K562 (cell line): Measurements from ENCODE around the gene DPP8. TPM values are rescaled to one million over a fixed set of nuclear protein-coding genes. Genes with fewer than 3 reads are reported as not detected.

Experiments
- ATAC-seq: fragments of 200-7000 bp; cut with Tn5 transposase; 3 replicates; pipeline ENCODE4 v1.9.1; 2020; ENCODE audit warnings: moderate library complexity
- BruUV-seq: library from RNA; stranded (reverse); fragments of 400-500 nt; replicated peaks from 2 replicates; lab custom pipeline; 2021; lab: Mats Ljungman, UMichigan
- CTCF ChIA-PET: fragments of 300-600 bp; formaldehyde crosslinking; extraction: SDS; loops from one replicate; lab custom pipeline; 2021; ENCODE audit warnings: low intra/inter-chr PET ratio; lab: Yijun Ruan, JAX
- POLR2A ChIA-PET: fragments of 300-600, 350-650 bp; sonication (Branson Sonifier 250); formaldehyde crosslinking; extraction: SDS; loops from one replicate; lab custom pipeline; 2021; ENCODE audit warnings: antibody characterized with exemption, inconsistent platforms; lab: Yijun Ruan, JAX
- DNase-seq, 4 experiments: peaks; one replicate each; pipeline versions ENCODE4 v3.0.0 to v3.0.0-alpha.2; 2011 to 2018; ENCODE audit warnings: low spot score in 3 of 4, mixed read lengths in 3 of 4; ENCODE audit errors: extremely low read depth in 1 of 4
- FAIRE-seq: peaks from 2 replicates; lab custom pipeline; 2011; peaks lifted over from hg19 to GRCh38; lab: Jason Lieb, UNC
- H2AFZ ChIP-seq: 2 replicates; pipeline ENCODE4 v1.6.0; 2011; ENCODE audit warnings: low read depth, low read length, control low read depth, inconsistent platforms
- H3K27ac ChIP-seq: fragments of 200-600 bp; 3 replicates; pipeline ENCODE4 v1.8.0; 2011; ENCODE audit warnings: low read depth, mild to moderate bottlenecking, control low read depth, inconsistent platforms, low read length, moderate library complexity, mixed read lengths; ENCODE audit errors: extremely low read depth
- H3K27me3 ChIP-seq, 2 experiments: fragments of 300-600 bp in 1 of 2; 2 replicates in 1 of 2; 3 replicates in 1 of 2; pipeline versions ENCODE4 v1.6.0 to v1.8.0; 2011; ENCODE audit warnings: inconsistent platforms in 2 of 2, low read length in 2 of 2, mild to moderate bottlenecking in 1 of 2, mixed read lengths in 1 of 2, moderate library complexity in 1 of 2; ENCODE audit not compliant: control insufficient read depth in 2 of 2, insufficient read depth in 2 of 2
- H3K36me3 ChIP-seq: fragments of 300-600 bp; 3 replicates; pipeline ENCODE4 v1.8.0; 2011; ENCODE audit warnings: mild to moderate bottlenecking, low read length, inconsistent platforms; ENCODE audit not compliant: control insufficient read depth, insufficient read depth
- H3K4me1 ChIP-seq, 2 experiments: fragments of 200-600 bp in 1 of 2; replicated peaks in 1 of 2; 2 replicates in 1 of 2; 3 replicates in 1 of 2; pipeline versions ENCODE4 v1.5.1 to v1.8.0; 2011; ENCODE audit warnings: inconsistent platforms in 2 of 2, low read length in 2 of 2, mild to moderate bottlenecking in 1 of 2, mixed read lengths in 1 of 2, moderate library complexity in 1 of 2; ENCODE audit not compliant: control insufficient read depth in 2 of 2, insufficient read depth in 2 of 2
- H3K4me2 ChIP-seq: 2 replicates; pipeline ENCODE4 v1.6.1; 2011; ENCODE audit warnings: low read length, control low read depth, inconsistent platforms, mixed read lengths; ENCODE audit not compliant: insufficient read depth
- H3K4me3 ChIP-seq: fragments of 200-600 bp; sonication (generic), shearing (Covaris generic); 2 replicates; pipeline ENCODE4 v1.5.1; 2016; ENCODE audit warnings: control low read depth, inconsistent platforms
- H3K79me2 ChIP-seq: fragments of 200-600 bp; 3 replicates; pipeline ENCODE4 v1.8.0; 2011; ENCODE audit warnings: low read length, inconsistent platforms; ENCODE audit not compliant: control insufficient read depth, insufficient read depth
- H3K9ac ChIP-seq, 2 experiments: 2 replicates each; pipeline versions ENCODE4 v1.6.0 to v1.6.1; 2011; ENCODE audit warnings: low read depth in 2 of 2, low read length in 2 of 2, control low read depth in 1 of 2, inconsistent platforms in 1 of 2, mild to moderate bottlenecking in 1 of 2, mixed read lengths in 1 of 2; ENCODE audit not compliant: insufficient read depth in 1 of 2
- H3K9me1 ChIP-seq: one replicate; pipeline ENCODE4 v1.6.0; 2011; ENCODE audit warnings: inconsistent platforms, mild to moderate bottlenecking, low read length, moderate library complexity; ENCODE audit not compliant: control insufficient read depth, insufficient read depth
- H3K9me3 ChIP-seq: replicated peaks from 2 replicates; pipeline ENCODE4 v1.5.1; 2011; ENCODE audit warnings: low read depth, low read length, inconsistent platforms; ENCODE audit not compliant: control insufficient read depth, insufficient read depth
- H4K20me1 ChIP-seq: replicated peaks from 2 replicates; pipeline ENCODE4 v1.6.1; 2011; ENCODE audit warnings: low read length, inconsistent platforms, mixed read lengths; ENCODE audit not compliant: control insufficient read depth, insufficient read depth
- C11orf30 ChIP-seq: fragments of 450-650 bp; IDR thresholded peaks from 2 replicates; pipeline ENCODE4 v1.6.1; 2016; ENCODE audit warnings: low read depth, mild to moderate bottlenecking
- MAFF ChIP-seq: IDR thresholded peaks from 2 replicates; pipeline ENCODE4 v1.6.1; 2012; ENCODE audit warnings: low read length, improper control_type of control experiment
- MAFK ChIP-seq: IDR thresholded peaks from 2 replicates; pipeline ENCODE4 v1.6.1; 2011; ENCODE audit warnings: low read length, improper control_type of control experiment
- MECOM ChIP-seq: fragments of 250-450 bp; sonication (Bioruptor Pico); IDR thresholded peaks from 2 replicates; pipeline ENCODE4 v1.8.0; 2022; ENCODE audit warnings: inconsistent platforms
- NR4A1 ChIP-seq, 2 experiments: fragments of 250-450 bp in 1 of 2; fragments of 450-650 bp in 1 of 2; sonication (Bioruptor Pico) in 1 of 2; IDR thresholded peaks; 2 replicates each; pipeline versions ENCODE4 v1.4.0 to v1.6.1; 2016 to 2020; ENCODE audit warnings: mild to moderate bottlenecking in 2 of 2, missing compliant biosample characterization in 1 of 2, missing genetic modification characterization in 1 of 2, moderate library complexity in 1 of 2
- PREB ChIP-seq: sonication (generic); formaldehyde crosslinking; IDR thresholded peaks from 2 replicates; pipeline ENCODE4 v1.8.1; 2023; ENCODE audit warnings: mild to moderate bottlenecking, missing genetic modification reagents
- ZNF316 ChIP-seq: fragments of 450-650 bp; IDR thresholded peaks from 2 replicates; pipeline ENCODE4 v1.6.1; 2016
- ZNF740 ChIP-seq, 3 experiments: fragments of 200-800 bp in 1 of 3; sonication (Bioruptor generic) in 1 of 3; sonication (generic) in 1 of 3; formaldehyde crosslinking in 1 of 3; IDR thresholded peaks; 2 replicates each; pipeline versions ENCODE4 v1.6.1 to v1.8.0; 2016 to 2022; ENCODE audit warnings: mild to moderate bottlenecking in 2 of 3, missing compliant biosample characterization in 2 of 3, missing genetic modification characterization in 2 of 3, missing genetic modification reagents in 1 of 3
- WGBS: fragments of 100-300 bp; shearing (Covaris generic); methylation state at CpG from one replicate; pipeline ENCODE4 v1.1.6; 2016; ENCODE audit warnings: low coverage, mixed read lengths; ENCODE audit not compliant: insufficient coverage; ENCODE audit errors: missing lambda C conversion rate; 5-methylcytosine and 5-hydroxymethylcytosine counted together
- in situ Hi-C: fragments of 300-500 bp; cut with MboI; formaldehyde crosslinking; loops from 4 replicates; pipeline ENCODE4 v1.15.0; 2018; ENCODE audit warnings: inconsistent platforms, mixed read lengths
- intact Hi-C: fragments of 100-400 bp; cut with micrococcal nuclease; formaldehyde crosslinking; loops from 2 replicates; pipeline ENCODE4 v1.14.2; 2022
- polyA plus RNA-seq, 8 experiments: library from polyadenylated mRNA; depleted of rRNA in 4 of 8; stranded (reverse) in 5 of 8; unstranded in 3 of 8; fragments of >200 nt; fragmentation: Nextera tagmentation in 2 of 8; fragmentation: Illumina TruSeq in 1 of 8; extraction: Ambion mirVana in 2 of 8; extraction: Trizol in 1 of 8; gene quantifications; 2 replicates each; pipeline versions ENCODE4 v1.2.1 to v1.2.3, GENCODE V29; 2011 to 2014; ENCODE audit warnings: inconsistent platforms in 1 of 8, missing spikeins in 1 of 8
- total RNA-seq, 7 experiments: library from RNA; depleted of rRNA in 6 of 7; stranded (reverse); fragments of >200 nt in 6 of 7; fragmentation: Illumina TruSeq in 2 of 7; extraction: Trizol in 2 of 7; gene quantifications; 2 replicates each; pipeline versions ENCODE4 v1.2.1 to v1.2.3, GENCODE V29; 2011 to 2021; ENCODE audit warnings: low replicate concordance in 1 of 7

Gene DPP8
- total and polyA plus RNA-seq, 9 of the 15 experiments (the other 6 are each of a cell fraction or from before 2014, with no cell fraction given): 5.5 to 36.7 (median 20.7) TPM

DNA sequence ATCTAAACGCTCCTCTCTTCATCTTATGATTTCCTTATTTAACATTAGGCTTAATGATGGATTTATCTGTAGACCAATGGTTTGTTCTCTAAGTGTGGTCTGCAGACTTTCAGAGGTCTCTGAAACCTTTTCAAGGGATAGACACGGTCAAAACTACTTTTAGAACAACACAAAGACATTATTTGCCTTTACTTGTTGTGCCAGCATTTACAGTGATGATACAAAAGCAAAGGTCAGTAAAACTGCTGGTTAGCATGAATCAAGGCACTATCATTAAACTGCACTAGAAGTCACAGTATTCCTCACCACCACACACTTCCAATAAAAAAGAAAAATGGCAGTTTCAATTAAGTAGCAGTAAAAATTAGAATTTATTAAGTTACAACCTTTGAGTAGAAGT, 70.3 kb downstream of the DPP8 start:
- Histone ChIP-seq H3K4me2 (no peak overlapping the region), H3K27me3 (no peaks in the 10 kb centered on the region), H3K79me2 (no peaks in the 10 kb centered on the region), H3K9ac (no peak overlapping the region), H3K4me1 (no peaks in the 10 kb centered on the region), H3K9me1 (no peaks in the 10 kb centered on the region), H3K9me3 (no peaks in the 10 kb centered on the region), H3K4me3 (no peak overlapping the region), H3K27ac (no peak overlapping the region), H3K36me3 (peaks cover 61% of the 10 kb centered on the region), H2AFZ (no peak overlapping the region), H4K20me1 (no peaks in the 10 kb centered on the region)
- WGBS: 75% methylated on average over 2 of the region's 2 CpGs
- ChIA-PET POLR2A (interaction anchor here (0.6 kb wide), 1 partner anchor 1500 kb away, joined by 3 read pairs; no protein-coding TSS in a partner anchor), CTCF (no interaction called here)
- no peak for ATAC-seq
- no peak for DNase-seq
- FAIRE-seq: no peak
- peak; percentile 71 for TF ChIP-seq ZNF316
- TF ChIP-seq MECOM (CRISPR knock-in tag): no peak
- 0 out of 2 replicates have a peak, but pooled peaks have one; percentile 5 for TF ChIP-seq MAFK
- no peak for TF ChIP-seq ZNF740 (CRISPR knock-in tag; IDR thresholded peaks at IDR 0.05)
- TF ChIP-seq ZNF740 (tag; IDR thresholded peaks at IDR 0.05): no peak
- peak; percentile 30; the same call in 1 of the 2 replicates for TF ChIP-seq MAFF
- no peak for TF ChIP-seq NR4A1 (CRISPR knock-in tag; IDR thresholded peaks at IDR 0.05)
- no peak for TF ChIP-seq NR4A1 (tag; IDR thresholded peaks at IDR 0.05)
- TF ChIP-seq PREB (CRISPR knock-in tag): no peak
- TF ChIP-seq C11orf30: peak; percentile 36; the same call in 1 of the 2 replicates
- BruUV-seq: no TSS peak
- in situ Hi-C loops (no loop called here), intact Hi-C loops (no loop called here)
